ENCODE data around the gene NEUROD2. TPM values are rescaled to one million over a fixed set of nuclear protein-coding genes. Genes with fewer than 3 reads are reported as not detected.
A peak's percentile ranks its signal among the peaks of the same experiment; 100 is the strongest.

NEUROD2 gene
- total RNA-seq, 1 experiment from 2014 or later: not detected

GRCh38 chr17:39618956-39619785 lies 11.5 kb upstream of the NEUROD2 start:
- DNase-seq (ENCODE audit: low read depth): no peak

- DNase-seq (ENCODE audit: low read depth): no peak
These were observed 10.7 kb upstream of the NEUROD2 start for GRCh38 chr17:39618246-39618913.

- DNase-seq (ENCODE audit: low read depth): peak; percentile 64
These were observed 9.9 kb upstream of the NEUROD2 start for GRCh38 chr17:39617446-39618245.

GRCh38 chr17:39617100-39617445 lies 9.4 kb upstream of the NEUROD2 start:
- no peak for DNase-seq (ENCODE audit: low read depth)

- DNase-seq (ENCODE audit: low read depth): no peak
These were observed 7.7 kb upstream of the NEUROD2 start for GRCh38 chr17:39615434-39615833.

- DNase-seq (ENCODE audit: low read depth): no peak
These were observed 6.9 kb upstream of the NEUROD2 start for GRCh38 chr17:39614545-39615157.

- no peak for DNase-seq (ENCODE audit: low read depth)
These were observed 5.3 kb upstream of the NEUROD2 start for GRCh38 chr17:39612935-39613464.

- DNase-seq (ENCODE audit: low read depth): no peak
These were observed 4.7 kb upstream of the NEUROD2 start for GRCh38 chr17:39612291-39612894.

- no peak for DNase-seq (ENCODE audit: low read depth)
These were observed 3.8 kb upstream of the NEUROD2 start for GRCh38 chr17:39611401-39612112.

GRCh38 chr17:39609416-39610025 lies 1.8 kb upstream of the NEUROD2 start:
- DNase-seq (ENCODE audit: low read depth): no peak

GRCh38 chr17:39608142-39608981 lies 642 bp upstream of the NEUROD2 start:
- DNase-seq (ENCODE audit: low read depth): no peak

GRCh38 chr17:39607057-39607850 lies 466 bp downstream of the NEUROD2 start:
- DNase-seq (ENCODE audit: low read depth): no peak

GRCh38 chr17:39606434-39607056 lies 1.2 kb downstream of the NEUROD2 start:
- DNase-seq (ENCODE audit: low read depth): no peak

GRCh38 chr17:39605492-39606433 lies 2.0 kb downstream of the NEUROD2 start:
- DNase-seq (ENCODE audit: low read depth): peak; percentile 18

- no peak for DNase-seq (ENCODE audit: low read depth)
These were observed 2.7 kb downstream of the NEUROD2 start for GRCh38 chr17:39604911-39605491.

- no peak for DNase-seq (ENCODE audit: low read depth)
These were observed 4.3 kb downstream of the NEUROD2 start for GRCh38 chr17:39603304-39604016.

Measured in M059J (cell line).